B cell (primary cell): ENCODE results near the gene STX7.

Experiments used
- CTCF ChIP-seq: fragments of 200-600 bp; IDR thresholded peaks from one replicate; pipeline ENCODE4 v1.8.0; 2022; ENCODE audit warnings: antibody characterized with exemption, mild to moderate bottlenecking
- EZH2 ChIP-seq: IDR thresholded peaks from 2 replicates; pipeline ENCODE4 v1.6.1; 2012; ENCODE audit warnings: borderline replicate concordance, low read depth, mild to moderate bottlenecking, moderate library complexity, low read length; ENCODE audit not compliant: insufficient read depth, poor library complexity, severe bottlenecking

GRCh38 chr6:132446141-132446854 lies 66.6 kb downstream of the STX7 start:
- TF ChIP-seq EZH2 (no peak), CTCF (no peak)
